NOMO-1 treated with dmso at 0.1 percent for 144 hours (cell line): ENCODE results near the gene GRID1.
A peak's percentile ranks its signal among the peaks of the same experiment; 100 is the strongest.

Source experiments
- DNase-seq: peaks from one replicate; lab custom pipeline; 2025; ENCODE audit not compliant: unreplicated experiment; lab: John Stamatoyannopoulos, UW

Gene GRID1

GRCh38 chr10:86234107-86234506 lies 132.5 kb downstream of the GRID1 start:
- DNase-seq: peak; percentile 65

DNA sequence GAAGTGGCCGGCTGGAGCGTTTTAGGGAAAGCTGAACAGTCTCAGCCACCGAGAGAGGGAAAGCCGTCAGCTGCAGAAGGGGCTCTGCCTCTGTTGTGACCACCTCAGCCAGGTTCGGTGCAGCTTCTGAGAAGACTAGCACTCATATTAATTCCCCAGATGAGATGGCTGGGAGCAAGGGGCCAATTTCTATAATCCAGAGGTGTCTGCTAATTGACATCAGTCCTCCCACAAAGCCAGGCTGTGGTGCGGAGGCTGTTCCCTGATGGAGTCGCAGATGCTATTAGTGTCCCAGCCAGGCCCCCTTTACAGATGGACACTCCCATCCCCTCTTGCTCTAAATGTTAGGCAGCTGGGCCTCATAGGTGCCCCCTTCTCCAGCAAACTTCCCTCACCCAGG lies 133.5 kb downstream of the GRID1 start:
- no peak for DNase-seq

- DNase-seq: no peak
These were observed 134.0 kb downstream of the GRID1 start for GRCh38 chr10:86232644-86233043.

DNA sequence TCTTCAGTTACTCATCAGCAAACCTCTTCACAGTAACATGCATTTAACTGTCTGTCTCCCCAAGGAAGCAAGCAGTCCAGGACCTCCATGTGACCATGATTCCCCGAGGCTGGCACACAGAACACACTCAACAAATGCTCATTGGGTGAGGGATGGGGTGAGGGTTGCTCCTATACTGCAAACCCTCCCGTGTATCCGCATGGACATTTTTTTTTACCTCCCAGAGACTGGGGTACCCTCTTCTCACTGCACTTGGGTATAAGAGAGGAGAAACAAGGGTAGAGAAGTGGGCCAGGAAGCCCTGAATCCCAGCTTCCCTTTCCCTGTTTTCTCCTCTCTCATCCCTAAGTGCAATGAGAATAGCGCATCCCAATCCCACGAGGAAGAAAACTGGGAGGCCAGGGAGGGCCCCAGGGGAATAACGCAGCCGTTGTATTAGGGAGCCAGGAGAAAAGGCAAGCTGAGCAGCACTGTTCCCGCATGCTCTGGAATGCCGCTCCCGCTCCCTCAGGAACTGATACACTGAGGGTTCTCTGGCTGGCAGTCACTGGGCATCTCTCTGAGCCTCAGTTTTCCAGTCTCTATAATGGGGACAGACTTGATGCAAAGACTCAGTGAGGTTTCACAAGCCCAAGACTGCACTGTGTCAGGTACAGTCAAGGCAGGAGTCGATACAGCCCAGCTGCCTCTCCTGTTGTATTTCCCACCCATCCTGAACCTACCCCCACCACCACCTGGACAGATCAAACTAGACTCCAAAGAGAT lies 134.6 kb downstream of the GRID1 start:
- no peak for DNase-seq

- no peak for DNase-seq
These were observed 135.9 kb downstream of the GRID1 start for GRCh38 chr10:86230557-86231180.

DNA sequence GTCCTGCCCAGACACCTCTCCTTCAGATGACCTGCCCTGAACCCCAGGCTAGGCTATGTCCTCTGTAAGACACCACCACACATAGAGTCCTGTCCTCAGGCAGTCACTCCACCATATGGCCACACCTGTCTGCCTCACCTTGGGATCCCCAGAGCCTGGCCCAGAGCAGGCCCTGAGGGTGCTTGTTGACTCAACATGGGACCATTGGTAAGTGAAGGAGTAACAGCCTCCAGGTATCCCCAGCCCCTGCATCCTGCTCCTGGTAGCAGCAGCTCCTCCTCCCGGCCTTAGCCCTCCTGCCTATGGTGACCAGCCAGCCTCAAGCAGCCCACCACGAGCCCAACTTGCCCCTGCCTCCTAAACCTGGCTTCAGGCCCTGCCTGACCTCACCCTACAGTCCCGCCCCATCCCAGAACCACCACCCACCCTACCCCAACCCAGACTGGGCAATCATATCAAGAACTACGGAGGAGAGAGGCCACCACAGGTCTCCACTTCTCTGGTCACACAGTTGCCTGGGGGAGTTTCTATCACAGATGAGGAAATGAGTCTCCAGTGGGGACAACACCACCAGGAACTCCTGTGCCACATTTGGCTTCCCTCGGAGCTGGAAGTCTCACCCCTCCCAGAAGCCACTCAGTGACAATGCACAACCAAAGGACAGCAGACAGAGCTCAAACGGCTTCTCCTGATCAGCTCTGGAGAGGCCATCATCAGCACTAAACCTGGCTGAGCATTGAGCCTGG lies 136.6 kb downstream of the GRID1 start:
- DNase-seq: no peak

GRCh38 chr10:86229376-86229775 lies 137.2 kb downstream of the GRID1 start:
- no peak for DNase-seq

DNA sequence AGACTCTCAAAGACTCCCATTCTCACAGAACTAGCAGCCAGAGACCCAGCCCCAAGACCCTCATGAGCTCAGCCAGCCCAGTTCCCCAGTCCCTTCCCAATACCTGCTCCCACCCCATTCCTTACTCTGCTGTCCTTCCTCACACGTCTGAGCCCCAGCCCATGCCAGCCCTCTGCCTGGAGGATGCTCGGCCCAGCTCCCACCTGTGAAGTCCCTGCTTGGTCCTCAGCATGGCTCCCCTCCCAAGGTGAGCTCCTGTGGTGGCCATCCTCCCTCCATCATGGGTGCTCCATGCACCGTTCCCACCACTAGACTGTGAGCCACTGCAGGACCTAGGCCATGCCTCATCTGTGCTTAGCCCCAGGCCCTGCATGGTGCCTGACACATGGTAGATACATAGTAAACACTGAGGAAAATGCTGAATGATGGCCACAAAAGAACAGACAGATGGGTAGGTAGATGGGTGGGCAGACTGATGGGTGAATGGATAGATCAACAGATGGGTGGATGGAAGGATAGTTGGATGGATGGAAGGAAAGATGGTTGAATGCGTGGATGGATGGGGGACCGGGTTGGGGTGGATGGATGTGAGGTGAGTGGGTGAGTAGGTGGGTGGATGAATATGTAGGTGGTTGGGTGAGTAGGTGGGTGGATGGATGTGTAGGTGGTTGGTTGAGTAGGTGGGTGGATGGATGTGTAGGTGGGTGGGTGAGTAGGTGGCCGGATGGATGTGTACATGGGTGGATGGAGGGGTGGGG lies 138.9 kb downstream of the GRID1 start:
- DNase-seq: no peak

DNA sequence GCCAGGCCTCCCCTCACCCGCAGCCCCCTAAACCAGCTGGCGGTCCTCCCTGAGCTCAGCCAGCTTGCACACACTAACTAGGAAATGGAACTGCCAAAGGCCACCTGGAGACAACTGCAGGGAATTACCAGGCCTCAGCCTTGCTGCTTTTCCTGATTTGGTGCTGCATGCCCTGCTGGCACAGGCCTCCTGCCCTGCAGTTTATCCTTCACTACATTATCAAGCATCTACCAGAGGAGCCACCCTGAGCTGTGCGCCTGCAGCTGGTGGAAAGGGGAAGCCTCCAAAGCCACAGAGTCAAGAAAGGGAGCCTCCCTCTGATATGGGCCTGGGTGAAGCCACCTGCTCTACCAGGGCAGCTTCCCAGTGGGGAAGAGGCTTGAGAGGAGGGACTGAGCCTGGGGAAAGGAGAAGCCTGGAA lies 139.8 kb downstream of the GRID1 start:
- peak; percentile 20 for DNase-seq

DNA sequence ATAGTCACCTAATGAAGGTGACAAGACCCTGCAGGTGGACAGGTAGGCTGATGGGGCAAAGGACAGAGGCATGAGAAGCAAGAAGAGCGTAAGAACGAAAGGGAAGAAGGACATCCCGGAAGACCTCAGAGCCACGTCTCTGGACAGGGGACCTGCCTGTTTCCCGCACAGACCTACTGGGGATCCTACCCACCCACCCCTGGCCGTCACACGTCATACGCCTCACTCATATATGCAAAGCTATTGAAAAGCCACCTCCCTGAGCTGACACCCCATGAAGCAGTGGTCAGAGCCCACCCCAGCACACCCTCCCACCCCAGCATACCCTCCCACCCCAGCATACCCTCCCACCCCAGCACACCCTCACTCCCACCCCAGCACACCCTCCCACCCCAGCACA lies 140.6 kb downstream of the GRID1 start:
- DNase-seq: no peak

- peak; percentile 63 for DNase-seq
These were observed 141.4 kb downstream of the GRID1 start for GRCh38 chr10:86225103-86225782.

DNA sequence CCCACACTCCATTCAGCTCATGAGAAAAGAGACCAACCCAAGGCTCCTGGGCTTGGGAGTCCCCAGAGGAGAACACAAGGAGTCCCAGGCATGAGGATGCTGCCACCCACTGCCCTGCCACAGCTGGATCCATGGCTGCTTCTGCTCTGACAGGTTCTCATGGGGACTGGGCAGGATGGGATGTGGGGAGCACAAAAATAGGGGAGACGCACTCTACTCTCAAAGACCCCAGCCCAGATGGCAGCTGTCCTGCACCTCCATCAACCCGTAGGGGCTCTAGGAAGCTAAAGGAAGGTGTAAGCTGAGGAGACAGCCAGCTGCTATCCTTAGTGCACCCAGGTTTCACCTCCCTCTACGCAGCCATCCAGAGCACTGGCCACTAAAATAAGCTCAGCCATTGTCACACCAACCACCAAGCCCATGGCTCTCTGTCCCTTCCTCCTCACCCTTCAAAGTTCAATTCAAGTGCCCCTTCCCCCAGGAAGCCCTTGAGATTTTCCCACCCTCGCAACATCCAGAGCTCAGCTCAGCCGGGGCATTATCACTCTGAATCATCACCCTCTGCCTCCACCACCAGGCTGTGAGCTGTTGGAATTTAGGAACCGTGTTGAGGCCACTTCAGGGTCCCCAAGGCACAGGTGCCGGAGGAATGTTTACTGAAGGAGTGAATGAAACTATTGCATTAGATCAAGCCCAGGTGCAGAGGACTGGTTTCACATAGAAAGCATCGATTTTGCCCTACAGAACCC lies 142.1 kb downstream of the GRID1 start:
- DNase-seq: peak; percentile 64

DNA sequence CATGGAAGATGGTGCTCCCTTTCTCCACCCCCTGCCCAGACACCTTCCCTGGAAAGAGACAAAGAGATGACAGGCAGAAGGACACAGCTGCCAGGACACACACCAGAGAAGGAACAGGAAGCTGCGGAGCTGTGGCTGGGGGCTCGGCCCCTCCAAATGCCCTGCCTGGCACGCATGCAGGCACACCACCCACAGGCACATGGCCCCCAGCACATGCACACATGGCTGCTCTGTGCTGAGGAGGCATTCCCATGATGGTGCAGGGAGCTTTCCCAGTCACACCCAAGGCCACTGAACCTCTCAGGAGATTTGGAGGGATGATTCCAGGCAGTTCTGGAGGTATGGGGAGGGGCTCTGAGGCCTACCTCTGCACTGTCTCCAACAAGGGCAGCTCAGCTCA lies 143.3 kb downstream of the GRID1 start:
- DNase-seq: no peak

DNA sequence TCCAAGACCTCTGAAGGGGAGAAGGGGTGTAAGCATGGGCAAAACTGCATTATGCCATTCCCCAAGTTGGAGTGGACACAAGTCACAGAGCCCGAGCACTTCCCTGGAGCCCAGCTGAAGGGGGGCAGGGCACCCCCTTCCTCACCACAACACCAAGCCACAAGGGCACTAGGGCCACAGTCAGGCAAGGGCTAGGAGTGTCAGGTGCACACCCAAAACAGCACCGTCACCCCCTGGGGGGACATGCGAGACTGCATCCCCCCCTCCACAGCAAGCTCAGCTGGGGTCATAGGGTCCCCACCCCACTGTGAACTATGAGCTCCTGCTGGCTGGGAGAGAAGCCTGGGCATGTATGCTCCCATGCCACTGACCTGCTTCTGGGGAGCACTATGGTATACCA lies 143.9 kb downstream of the GRID1 start:
- no peak for DNase-seq

DNA sequence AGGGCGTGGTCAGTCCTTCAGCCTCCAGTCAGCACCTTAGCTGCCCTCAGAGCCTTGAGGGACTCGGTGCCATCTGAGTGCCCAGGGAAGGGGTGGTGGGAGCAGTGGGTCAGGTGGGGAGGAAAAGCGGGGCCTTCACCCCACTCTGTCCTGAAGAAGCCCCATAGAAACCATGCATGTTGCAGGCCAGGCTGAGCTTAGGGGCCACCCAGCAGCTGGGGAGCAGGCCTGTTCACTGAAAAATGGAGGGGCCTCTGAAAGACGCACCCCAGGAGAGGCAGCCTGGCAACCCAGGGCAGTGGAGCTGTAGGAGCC lies 144.3 kb downstream of the GRID1 start:
- no peak for DNase-seq

GRCh38 chr10:86221442-86222335 lies 144.9 kb downstream of the GRID1 start:
- DNase-seq: no peak

GRCh38 chr10:86220626-86221025 lies 146.0 kb downstream of the GRID1 start:
- DNase-seq: no peak

- no peak for DNase-seq
These were observed 147.3 kb downstream of the GRID1 start for GRCh38 chr10:86219271-86219670.

DNA sequence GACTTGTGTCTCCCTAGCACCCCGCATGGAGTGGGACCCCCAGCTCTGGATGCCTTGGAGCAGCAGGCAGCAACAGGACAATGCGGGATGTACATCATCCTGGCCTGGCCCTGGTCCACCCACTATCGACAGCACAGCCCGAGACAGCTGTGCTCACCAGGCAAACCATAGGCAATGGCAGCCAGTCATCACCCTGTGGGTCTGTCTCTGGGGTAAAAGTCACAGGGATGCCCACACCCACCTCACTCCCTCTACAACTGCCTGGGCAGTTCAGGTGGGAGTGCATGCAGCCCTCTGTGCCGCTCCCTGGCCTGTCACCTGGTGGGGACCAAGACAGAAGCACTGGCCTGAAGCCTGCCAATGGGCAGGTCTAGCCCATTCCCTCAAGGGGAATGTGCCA lies 147.8 kb downstream of the GRID1 start:
- DNase-seq: no peak
